Liver (tissue), 9 donors: Measurements from ENCODE around the gene MLF1. TPM values are rescaled to one million over a fixed set of nuclear protein-coding genes. Genes with fewer than 3 reads are reported as not detected.

Source experiments
- DNase-seq: peaks from one replicate; pipeline ENCODE4 v3.0.0-alpha.2; 2017; ENCODE audit warnings: low spot score
- H3K27ac ChIP-seq, 2 donors: one replicate each; pipeline ENCODE4 v1.7.0; 2013; ENCODE audit warnings: inconsistent platforms in 2 of 2, low read length in 2 of 2, control low read depth in 1 of 2, low read depth in 1 of 2, mild to moderate bottlenecking in 1 of 2
- H3K27me3 ChIP-seq, 4 donors: one replicate each; pipeline versions ENCODE4 v1.6.1 to v1.7.0; 2013; ENCODE audit warnings: low read length in 3 of 4, inconsistent platforms in 1 of 4, mild to moderate bottlenecking in 1 of 4, moderate library complexity in 1 of 4; ENCODE audit not compliant: control insufficient read depth in 4 of 4, insufficient read depth in 4 of 4
- H3K36me3 ChIP-seq, 4 donors: one replicate each; pipeline versions ENCODE4 v1.6.1 to v1.7.0; 2013; ENCODE audit warnings: low read length in 3 of 4, mild to moderate bottlenecking in 3 of 4, low read depth in 1 of 4, moderate library complexity in 1 of 4; ENCODE audit not compliant: control insufficient read depth in 4 of 4, insufficient read depth in 3 of 4
- H3K4me1 ChIP-seq, 4 donors: one replicate each; pipeline versions ENCODE4 v1.6.1 to v1.7.0; 2013; ENCODE audit warnings: low read length in 3 of 4, mild to moderate bottlenecking in 3 of 4, moderate library complexity in 1 of 4; ENCODE audit not compliant: control insufficient read depth in 4 of 4, insufficient read depth in 4 of 4
- H3K4me3 ChIP-seq, 3 donors: one replicate each; pipeline versions ENCODE4 v1.6.1 to v1.7.0; 2013; ENCODE audit warnings: low read length in 3 of 3, control low read depth in 1 of 3, low read depth in 1 of 3, mild to moderate bottlenecking in 1 of 3
- H3K9ac ChIP-seq, 2 donors: one replicate each; pipeline ENCODE4 v1.7.0; 2013; ENCODE audit warnings: low read length in 2 of 2, mild to moderate bottlenecking in 2 of 2, moderate library complexity in 2 of 2, control low read depth in 1 of 2, low read depth in 1 of 2
- H3K9me3 ChIP-seq, 4 donors: one replicate each; pipeline versions ENCODE4 v1.6.1 to v1.7.0; 2013; ENCODE audit warnings: low read length in 3 of 4; ENCODE audit not compliant: control insufficient read depth in 4 of 4
- CTCF ChIP-seq: fragments of 150-350 bp; IDR thresholded peaks from 2 replicates; pipeline ENCODE4 v1.5.1; 2017; ENCODE audit warnings: improper control_type of control experiment, low read depth, low read length; ENCODE audit not compliant: missing input control
- EGR1 ChIP-seq, 2 donors: IDR thresholded peaks; 2 replicates each; pipeline ENCODE4 v1.6.1; 2016 to 2018; ENCODE audit warnings: antibody characterized with exemption in 2 of 2, low read depth in 2 of 2
- FOXA1 ChIP-seq: IDR thresholded peaks from 2 replicates; pipeline ENCODE4 v1.6.1; 2016; ENCODE audit warnings: antibody characterized with exemption
- GABPA ChIP-seq, 2 donors: IDR thresholded peaks in 1 of 2; conservative IDR thresholded peaks in 1 of 2; 2 replicates each; pipeline ENCODE4 v1.6.1; 2016; ENCODE audit warnings: antibody characterized with exemption in 2 of 2, mild to moderate bottlenecking in 1 of 2, moderate library complexity in 1 of 2
- HNF4A ChIP-seq, 2 donors: conservative IDR thresholded peaks; 2 replicates each; pipeline ENCODE4 v1.6.1; 2016; ENCODE audit warnings: antibody characterized with exemption in 2 of 2, mild to moderate bottlenecking in 2 of 2
- HNF4G ChIP-seq: IDR thresholded peaks from 2 replicates; pipeline ENCODE4 v1.6.1; 2016; ENCODE audit warnings: antibody characterized with exemption
- NR2F2 ChIP-seq: IDR thresholded peaks from 2 replicates; pipeline ENCODE4 v1.6.1; 2016; ENCODE audit warnings: antibody characterized with exemption
- RXRA ChIP-seq, 2 donors: IDR thresholded peaks; 2 replicates each; pipeline ENCODE4 v1.6.1; 2017 to 2018; ENCODE audit warnings: antibody characterized with exemption in 2 of 2, mild to moderate bottlenecking in 1 of 2
- SP1 ChIP-seq: IDR thresholded peaks from 2 replicates; pipeline ENCODE4 v1.6.1; 2018; ENCODE audit warnings: antibody characterized with exemption, mild to moderate bottlenecking
- TAF1 ChIP-seq: conservative IDR thresholded peaks from 2 replicates; pipeline ENCODE4 v1.6.1; 2016; ENCODE audit warnings: antibody characterized with exemption, mild to moderate bottlenecking
- YY1 ChIP-seq: IDR thresholded peaks from 2 replicates; pipeline ENCODE4 v1.6.1; 2016; ENCODE audit warnings: antibody characterized with exemption, mild to moderate bottlenecking
- WGBS: extraction: QIAGEN DNeasy Blood & Tissue Kit; methylation state at CpG from one replicate; pipeline ENCODE4 v1.1.7; 2013; 5-methylcytosine and 5-hydroxymethylcytosine counted together
- polyA plus RNA-seq, 2 donors: library from polyadenylated mRNA; stranded (reverse) in 1 of 2; unstranded in 1 of 2; fragments of 200-250 nt in 1 of 2; fragments of >200 nt in 1 of 2; fragmentation: Nextera tagmentation in 1 of 2; extraction: Ambion mirVana in 1 of 2; gene quantifications; one replicate each; pipeline versions ENCODE4 v1.2.1 to v1.2.3, GENCODE V29; 2013 to 2015
- total RNA-seq, 2 donors: library from RNA; depleted of rRNA; stranded (reverse); fragments of >200 nt; gene quantifications; one replicate each; pipeline ENCODE4 v1.2.3, GENCODE V29; 2014
- TF ChIP-seq, protein P1 (sequence below): IDR thresholded peaks from 2 replicates; pipeline ENCODE4 v1.6.1; 2016; ENCODE audit warnings: antibody characterized with exemption
- TF ChIP-seq, protein P2 (sequence below): IDR thresholded peaks from 2 replicates; pipeline ENCODE4 v1.6.1; 2016; ENCODE audit warnings: antibody characterized with exemption
- donor health status: healthy.
- donor health status: healthy.
- donor health status: healthy.
- donor health status: healthy.
- donor health status: healthy.

Gene MLF1
- total and polyA plus RNA-seq, 4 donors: 0.20 to 3.3 (median 0.45) TPM

GRCh38 chr3:158600787-158601186 is 29.8 kb downstream of the MLF1 start:
- no peaks in the 10 kb centered on the region for H3K36me3 ChIP-seq
- TF ChIP-seq HNF4G: no peak
- no peak for TF ChIP-seq FOXA1
- TF ChIP-seq YY1: no peak
- no peak for TF ChIP-seq TAF1
- no peak for TF ChIP-seq NR2F2
- no peak for TF ChIP-seq HNF4A (conservative IDR thresholded peaks at IDR 0.05)
- no peak for TF ChIP-seq CTCF
- TF ChIP-seq RXRA (IDR thresholded peaks at IDR 0.05): no peak
- TF ChIP-seq GABPA (IDR thresholded peaks at IDR 0.05 in 1 of 2, conservative IDR thresholded peaks at IDR 0.05 in 1 of 2): no peak
- TF ChIP-seq, protein P1, sequence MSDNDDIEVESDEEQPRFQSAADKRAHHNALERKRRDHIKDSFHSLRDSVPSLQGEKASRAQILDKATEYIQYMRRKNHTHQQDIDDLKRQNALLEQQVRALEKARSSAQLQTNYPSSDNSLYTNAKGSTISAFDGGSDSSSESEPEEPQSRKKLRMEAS: no peak
- TF ChIP-seq, protein P2, sequence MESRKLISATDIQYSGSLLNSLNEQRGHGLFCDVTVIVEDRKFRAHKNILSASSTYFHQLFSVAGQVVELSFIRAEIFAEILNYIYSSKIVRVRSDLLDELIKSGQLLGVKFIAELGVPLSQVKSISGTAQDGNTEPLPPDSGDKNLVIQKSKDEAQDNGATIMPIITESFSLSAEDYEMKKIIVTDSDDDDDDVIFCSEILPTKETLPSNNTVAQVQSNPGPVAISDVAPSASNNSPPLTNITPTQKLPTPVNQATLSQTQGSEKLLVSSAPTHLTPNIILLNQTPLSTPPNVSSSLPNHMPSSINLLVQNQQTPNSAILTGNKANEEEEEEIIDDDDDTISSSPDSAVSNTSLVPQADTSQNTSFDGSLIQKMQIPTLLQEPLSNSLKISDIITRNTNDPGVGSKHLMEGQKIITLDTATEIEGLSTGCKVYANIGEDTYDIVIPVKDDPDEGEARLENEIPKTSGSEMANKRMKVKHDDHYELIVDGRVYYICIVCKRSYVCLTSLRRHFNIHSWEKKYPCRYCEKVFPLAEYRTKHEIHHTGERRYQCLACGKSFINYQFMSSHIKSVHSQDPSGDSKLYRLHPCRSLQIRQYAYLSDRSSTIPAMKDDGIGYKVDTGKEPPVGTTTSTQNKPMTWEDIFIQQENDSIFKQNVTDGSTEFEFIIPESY: no peak
- H3K4me1 ChIP-seq: no peaks in the 10 kb centered on the region
- H3K4me3 ChIP-seq: no peak overlapping the region
- no peak for DNase-seq
- WGBS: 95% methylated on average over 2 of the region's 2 CpGs
- H3K9ac ChIP-seq: no peak overlapping the region
- no peak overlapping the region for H3K27ac ChIP-seq
- no peaks in the 10 kb centered on the region for H3K9me3 ChIP-seq
- no peaks in the 10 kb centered on the region for H3K27me3 ChIP-seq

DNA sequence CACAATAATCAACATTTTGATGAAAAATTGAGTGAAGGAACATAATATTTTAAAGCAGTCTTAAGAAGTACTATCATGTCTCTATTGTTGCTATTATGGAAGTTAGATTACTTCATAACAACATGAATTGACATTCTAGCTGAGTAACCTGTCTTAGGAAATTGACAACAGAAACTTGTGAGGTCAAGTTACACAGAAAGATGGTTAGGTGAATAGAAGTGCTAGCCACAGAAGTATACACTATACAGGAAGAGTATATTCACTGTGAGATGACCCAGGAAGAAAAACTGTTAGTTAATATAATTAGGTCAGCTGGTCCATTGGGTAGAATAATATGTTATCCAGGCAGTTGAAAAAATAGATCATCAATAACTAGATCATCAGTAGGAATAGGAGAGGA is 31.2 kb downstream of the MLF1 start:
- H3K4me3 ChIP-seq: no peak overlapping the region
- H3K36me3 ChIP-seq: no peaks in the 10 kb centered on the region
- no peaks in the 10 kb centered on the region for H3K27me3 ChIP-seq
- no peak for TF ChIP-seq EGR1 (IDR thresholded peaks at IDR 0.05; ENCODE audit: low read depth in 2 of 2)
- no peak for TF ChIP-seq CTCF
- TF ChIP-seq YY1: no peak
- no peak for TF ChIP-seq HNF4G
- TF ChIP-seq SP1: no peak
- no peak for TF ChIP-seq NR2F2
- TF ChIP-seq RXRA (IDR thresholded peaks at IDR 0.05): no peak
- H3K9ac ChIP-seq: no peak overlapping the region
- DNase-seq: no peak
- H3K27ac ChIP-seq: no peak overlapping the region
- H3K4me1 ChIP-seq: no peaks in the 10 kb centered on the region
- no peaks in the 10 kb centered on the region for H3K9me3 ChIP-seq
